Measurements from ENCODE around the gene GPRASP1. TPM values are rescaled to one million over a fixed set of nuclear protein-coding genes. Genes with fewer than 3 reads are reported as not detected.
A peak's percentile ranks its signal among the peaks of the same experiment; 100 is the strongest.

GPRASP1 gene, protein sequence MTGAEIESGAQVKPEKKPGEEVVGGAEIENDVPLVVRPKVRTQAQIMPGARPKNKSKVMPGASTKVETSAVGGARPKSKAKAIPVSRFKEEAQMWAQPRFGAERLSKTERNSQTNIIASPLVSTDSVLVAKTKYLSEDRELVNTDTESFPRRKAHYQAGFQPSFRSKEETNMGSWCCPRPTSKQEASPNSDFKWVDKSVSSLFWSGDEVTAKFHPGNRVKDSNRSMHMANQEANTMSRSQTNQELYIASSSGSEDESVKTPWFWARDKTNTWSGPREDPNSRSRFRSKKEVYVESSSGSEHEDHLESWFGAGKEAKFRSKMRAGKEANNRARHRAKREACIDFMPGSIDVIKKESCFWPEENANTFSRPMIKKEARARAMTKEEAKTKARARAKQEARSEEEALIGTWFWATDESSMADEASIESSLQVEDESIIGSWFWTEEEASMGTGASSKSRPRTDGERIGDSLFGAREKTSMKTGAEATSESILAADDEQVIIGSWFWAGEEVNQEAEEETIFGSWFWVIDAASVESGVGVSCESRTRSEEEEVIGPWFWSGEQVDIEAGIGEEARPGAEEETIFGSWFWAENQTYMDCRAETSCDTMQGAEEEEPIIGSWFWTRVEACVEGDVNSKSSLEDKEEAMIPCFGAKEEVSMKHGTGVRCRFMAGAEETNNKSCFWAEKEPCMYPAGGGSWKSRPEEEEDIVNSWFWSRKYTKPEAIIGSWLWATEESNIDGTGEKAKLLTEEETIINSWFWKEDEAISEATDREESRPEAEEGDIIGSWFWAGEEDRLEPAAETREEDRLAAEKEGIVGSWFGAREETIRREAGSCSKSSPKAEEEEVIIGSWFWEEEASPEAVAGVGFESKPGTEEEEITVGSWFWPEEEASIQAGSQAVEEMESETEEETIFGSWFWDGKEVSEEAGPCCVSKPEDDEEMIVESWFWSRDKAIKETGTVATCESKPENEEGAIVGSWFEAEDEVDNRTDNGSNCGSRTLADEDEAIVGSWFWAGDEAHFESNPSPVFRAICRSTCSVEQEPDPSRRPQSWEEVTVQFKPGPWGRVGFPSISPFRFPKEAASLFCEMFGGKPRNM (N-terminal part only)
- total RNA-seq (2021): 3.2 and 3.7 TPM in 2 replicates
- Bru-seq, nascent RNA: percentile 61 among the genes with signal in this experiment
- BruChase-seq, experiment 1, labeled RNA remaining after a 2-hour chase: percentile 88 among the genes with signal in this experiment
- BruChase-seq, experiment 2, labeled RNA remaining after a 6-hour chase: percentile 86 among the genes with signal in this experiment
- long read RNA-seq, full-length matches to known transcripts: 2 of 2 reads
- long read RNA-seq, partial matches to known transcripts: 0 of 2 reads
- long read RNA-seq, other reads (novel, unspliced or antisense): 0 of 2 reads

- ChIA-PET POLR2A (ENCODE audit: low non-redundant PET) (no interaction called here), CTCF (no interaction called here)
- Histone ChIP-seq H3K4me3 (ENCODE audit: low read depth, low read length, poor library complexity, severe bottlenecking) (peak within 1 kb of the TSS; percentile 44), H3K9me3 (ENCODE audit: low read depth, low read length, poor library complexity, severe bottlenecking) (no peaks in the 10 kb centered on the region), H3K27ac (ENCODE audit: low read depth, low read length, poor library complexity, severe bottlenecking) (no peak within 1 kb of the TSS), H3K27me3 (replicated peaks; ENCODE audit: insufficient read depth, low read depth, low read length, poor library complexity) (no peaks in the 10 kb centered on the region), H3K4me1 (ENCODE audit: insufficient read depth, low read length, poor library complexity, severe bottlenecking) (no peaks in the 10 kb centered on the region), H3K36me3 (ENCODE audit: insufficient read depth, low read length, poor library complexity, severe bottlenecking) (no peaks in the 10 kb centered on the region)
- TF ChIP-seq EZH2 (IDR thresholded peaks at IDR 0.05; ENCODE audit: borderline replicate concordance, low read depth, low read length, poor library complexity, severe bottlenecking): no peak
- TF ChIP-seq, protein P1, sequence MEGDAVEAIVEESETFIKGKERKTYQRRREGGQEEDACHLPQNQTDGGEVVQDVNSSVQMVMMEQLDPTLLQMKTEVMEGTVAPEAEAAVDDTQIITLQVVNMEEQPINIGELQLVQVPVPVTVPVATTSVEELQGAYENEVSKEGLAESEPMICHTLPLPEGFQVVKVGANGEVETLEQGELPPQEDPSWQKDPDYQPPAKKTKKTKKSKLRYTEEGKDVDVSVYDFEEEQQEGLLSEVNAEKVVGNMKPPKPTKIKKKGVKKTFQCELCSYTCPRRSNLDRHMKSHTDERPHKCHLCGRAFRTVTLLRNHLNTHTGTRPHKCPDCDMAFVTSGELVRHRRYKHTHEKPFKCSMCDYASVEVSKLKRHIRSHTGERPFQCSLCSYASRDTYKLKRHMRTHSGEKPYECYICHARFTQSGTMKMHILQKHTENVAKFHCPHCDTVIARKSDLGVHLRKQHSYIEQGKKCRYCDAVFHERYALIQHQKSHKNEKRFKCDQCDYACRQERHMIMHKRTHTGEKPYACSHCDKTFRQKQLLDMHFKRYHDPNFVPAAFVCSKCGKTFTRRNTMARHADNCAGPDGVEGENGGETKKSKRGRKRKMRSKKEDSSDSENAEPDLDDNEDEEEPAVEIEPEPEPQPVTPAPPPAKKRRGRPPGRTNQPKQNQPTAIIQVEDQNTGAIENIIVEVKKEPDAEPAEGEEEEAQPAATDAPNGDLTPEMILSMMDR (conservative IDR thresholded peaks at IDR 0.05; ENCODE audit: low read depth, low read length): no peak
- DNase-seq (ENCODE audit: low spot score): peak; percentile 45
- intact Hi-C loops (cut with micrococcal nuclease; ENCODE audit: unreplicated experiment): no loop called here
- no TSS peak for BruUV-seq (replicated peaks)
These were observed at the start of gene GPRASP1 for GRCh38 chrX:102651242-102652011. Gene GPRASP1 (plus strand): TSS chrX:102651483. CDS start chrX:102653914, 2,431 bp downstream.

DNA sequence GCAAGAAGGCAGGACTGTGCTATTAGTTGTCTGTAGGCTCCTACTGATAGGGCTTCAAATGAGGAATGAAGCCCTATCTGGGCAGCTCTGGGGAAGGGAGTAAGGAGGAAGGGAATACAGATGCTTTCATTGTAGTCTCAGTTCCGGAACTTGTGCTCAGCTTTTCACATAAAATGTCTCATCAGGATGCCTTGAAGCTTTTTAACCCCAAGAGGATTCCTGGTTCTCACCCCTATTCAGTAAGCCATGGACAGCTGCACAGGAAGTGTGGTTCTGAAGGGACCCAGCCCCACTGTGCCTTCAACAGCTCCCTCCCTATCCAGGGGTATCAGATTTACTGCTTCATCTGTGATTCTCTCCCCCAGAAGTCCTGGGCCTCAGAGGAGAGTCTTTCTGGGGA, 47.0 kb upstream of the GPRASP1 start:
- peak overlapping the region; percentile 59 for H3K27ac ChIP-seq (ENCODE audit: low read depth, low read length, poor library complexity, severe bottlenecking)
- POLR2A ChIA-PET (ENCODE audit: low non-redundant PET): no interaction called here
- intact Hi-C loops (cut with micrococcal nuclease; ENCODE audit: unreplicated experiment): no loop called here

More for the DNA sequence above, 47.0 kb upstream of the GPRASP1 start:
- Histone ChIP-seq H3K4me1 (ENCODE audit: insufficient read depth, low read length, poor library complexity, severe bottlenecking) (peaks cover 3% of the 10 kb centered on the region), H3K4me3 (ENCODE audit: low read depth, low read length, poor library complexity, severe bottlenecking) (no peak overlapping the region), H3K27me3 (replicated peaks; ENCODE audit: insufficient read depth, low read depth, low read length, poor library complexity) (no peaks in the 10 kb centered on the region), H3K36me3 (ENCODE audit: insufficient read depth, low read length, poor library complexity, severe bottlenecking) (peaks cover 4% of the 10 kb centered on the region), H3K9me3 (ENCODE audit: low read depth, low read length, poor library complexity, severe bottlenecking) (no peaks in the 10 kb centered on the region)
- TF ChIP-seq, protein P1 (conservative IDR thresholded peaks at IDR 0.05; ENCODE audit: low read depth, low read length): no peak
- no TSS peak for BruUV-seq (replicated peaks)
- DNase-seq (ENCODE audit: low spot score): peak; percentile 72
- CTCF ChIA-PET: no interaction called here

Data from A673 (cell line).